ENCODE data around the gene UVRAG.
"Not testable (repeated sequence)": the region's sequence is repeated elsewhere in the genome, so short reads cannot be mapped to it uniquely, and the experiment has no call there.

Gene UVRAG

GRCh38 chr11:76049511-76049910 lies 234.5 kb downstream of the UVRAG start:
- FAIRE-seq (no peak), DNase-seq (ENCODE audit: insufficient read length, low spot score) (no peak)

GRCh38 chr11:76051937-76052336 lies 236.9 kb downstream of the UVRAG start:
- TF ChIP-seq POU2F2 (IDR thresholded peaks at IDR 0.05; ENCODE audit: low read depth, low read length) = no peak
- no peak for TF ChIP-seq TAF1 (IDR thresholded peaks at IDR 0.05; ENCODE audit: low read depth, low read length)
- TF ChIP-seq PAX5 (IDR thresholded peaks at IDR 0.05; ENCODE audit: insufficient read depth, low read length, severe bottlenecking) = no peak
- no peak for TF ChIP-seq POLR2A (IDR thresholded peaks at IDR 0.05; ENCODE audit: low read depth, low read length)
- TF ChIP-seq SPI1 (IDR thresholded peaks at IDR 0.05; ENCODE audit: low read depth, low read length) = no peak
- no peak for TF ChIP-seq POLR2AphosphoS5 (IDR thresholded peaks at IDR 0.05; ENCODE audit: low read depth, low read length)
- FAIRE-seq = peak; percentile 5
- DNase-seq (ENCODE audit: insufficient read length, low spot score) = no peak

More at GRCh38 chr11:76049511-76049910, 234.5 kb downstream of the UVRAG start:
- no peak for TF ChIP-seq POU2F2 (IDR thresholded peaks at IDR 0.05; ENCODE audit: low read depth, low read length)
- TF ChIP-seq POLR2A (IDR thresholded peaks at IDR 0.05; ENCODE audit: low read depth, low read length) = no peak

GRCh38 chr11:76054330-76054729 lies 239.3 kb downstream of the UVRAG start:
- TF ChIP-seq TAF1 (IDR thresholded peaks at IDR 0.05; ENCODE audit: low read depth, low read length) (no peak), POU2F2 (IDR thresholded peaks at IDR 0.05; ENCODE audit: low read depth, low read length) (no peak), SPI1 (IDR thresholded peaks at IDR 0.05; ENCODE audit: low read depth, low read length) (no peak), PAX5 (IDR thresholded peaks at IDR 0.05; ENCODE audit: insufficient read depth, low read length, severe bottlenecking) (no peak), POLR2A (IDR thresholded peaks at IDR 0.05; ENCODE audit: low read depth, low read length) (no peak), POLR2AphosphoS5 (IDR thresholded peaks at IDR 0.05; ENCODE audit: low read depth, low read length) (no peak)
- DNase-seq (ENCODE audit: insufficient read length, low spot score) (no peak), FAIRE-seq (no peak)

DNA sequence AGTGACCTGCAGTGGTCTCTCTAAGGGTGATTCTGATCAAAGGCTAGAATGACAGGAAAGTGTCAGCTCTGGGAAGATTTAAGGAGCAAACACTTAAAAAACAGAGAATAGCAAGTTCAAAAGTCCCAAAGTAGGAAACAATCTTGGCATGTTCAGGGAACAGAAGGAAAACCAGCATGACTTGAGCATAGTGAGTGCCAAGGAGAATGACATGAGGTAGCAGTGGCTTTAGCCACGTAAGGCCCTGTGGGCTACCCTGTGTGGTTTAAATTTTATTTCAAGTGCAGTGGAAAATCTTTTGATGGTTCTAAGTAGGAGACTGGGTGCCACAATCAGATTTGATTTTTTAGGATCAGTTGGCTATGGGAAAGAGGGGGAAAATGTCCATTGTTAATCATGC lies 241.9 kb downstream of the UVRAG start:
- FAIRE-seq = no peak
- TF ChIP-seq TAF1 (IDR thresholded peaks at IDR 0.05; ENCODE audit: low read depth, low read length) (no peak), POLR2AphosphoS5 (IDR thresholded peaks at IDR 0.05; ENCODE audit: low read depth, low read length) (no peak), PAX5 (IDR thresholded peaks at IDR 0.05; ENCODE audit: insufficient read depth, low read length, severe bottlenecking) (no peak), SPI1 (IDR thresholded peaks at IDR 0.05; ENCODE audit: low read depth, low read length) (no peak), POLR2A (IDR thresholded peaks at IDR 0.05; ENCODE audit: low read depth, low read length) (no peak), POU2F2 (IDR thresholded peaks at IDR 0.05; ENCODE audit: low read depth, low read length) (no peak)
- DNase-seq (ENCODE audit: insufficient read length, low spot score) = no peak

DNA sequence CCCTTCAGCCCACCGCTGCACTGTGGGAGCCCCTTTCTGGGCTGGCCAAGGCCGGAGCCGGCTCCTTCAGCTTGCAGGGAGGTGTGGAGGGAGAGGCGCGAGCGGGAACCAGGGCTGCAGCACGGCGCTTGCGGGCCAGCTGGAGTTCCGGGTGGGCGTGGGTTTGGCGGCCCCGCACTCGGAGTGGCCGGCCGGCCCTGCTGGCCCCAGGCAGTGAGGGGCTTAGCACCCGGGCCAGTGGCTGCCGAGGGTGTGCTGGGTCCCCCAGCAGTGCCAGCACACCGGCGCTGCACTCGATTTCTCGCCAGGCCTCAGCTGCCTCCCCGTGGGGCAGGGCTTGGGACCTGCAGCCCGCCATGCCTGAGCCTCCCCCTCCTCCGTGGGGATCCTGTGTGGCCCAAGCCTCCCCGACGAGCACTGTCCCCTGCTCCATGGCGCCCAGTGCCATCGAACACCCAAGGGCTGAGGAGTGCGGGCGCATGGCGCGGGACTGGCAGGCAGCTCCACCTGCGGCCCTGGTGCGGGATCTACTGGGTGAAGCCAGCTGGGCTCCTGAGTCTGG lies 245.5 kb downstream of the UVRAG start:
- FAIRE-seq; DNase-seq (ENCODE audit: insufficient read length, low spot score): not testable (repeated sequence)

- DNase-seq (ENCODE audit: insufficient read length, low spot score) (peak; percentile 40), FAIRE-seq (peak; percentile 52)
- TF ChIP-seq POLR2AphosphoS5 (IDR thresholded peaks at IDR 0.05; ENCODE audit: low read depth, low read length) (no peak), POU2F2 (IDR thresholded peaks at IDR 0.05; ENCODE audit: low read depth, low read length) (peak; percentile 84), TAF1 (IDR thresholded peaks at IDR 0.05; ENCODE audit: low read depth, low read length) (no peak)
These were observed 247.7 kb downstream of the UVRAG start for GRCh38 chr11:76062733-76063132.

DNA sequence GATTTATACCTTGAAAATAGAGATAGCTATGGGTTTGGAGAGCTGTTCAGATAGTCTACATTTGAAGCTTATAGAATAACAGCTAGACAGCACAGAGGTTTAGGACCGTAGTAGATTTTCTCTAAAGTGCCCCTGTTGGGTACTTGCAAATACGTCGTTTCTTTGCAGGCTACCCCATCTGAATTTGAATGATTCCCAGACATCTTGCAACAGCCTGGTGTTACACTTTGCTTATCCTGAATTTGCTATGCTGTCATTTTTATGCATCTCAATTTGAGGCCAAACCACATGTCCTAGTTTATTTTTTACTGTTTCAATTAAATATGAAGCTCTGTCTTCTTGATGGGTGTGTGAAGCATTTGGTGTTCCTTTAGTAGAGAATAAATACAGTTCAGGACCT lies 249.2 kb downstream of the UVRAG start:
- TF ChIP-seq TAF1 (IDR thresholded peaks at IDR 0.05; ENCODE audit: low read depth, low read length) (no peak), POLR2AphosphoS5 (IDR thresholded peaks at IDR 0.05; ENCODE audit: low read depth, low read length) (no peak), PAX5 (IDR thresholded peaks at IDR 0.05; ENCODE audit: insufficient read depth, low read length, severe bottlenecking) (no peak), SPI1 (IDR thresholded peaks at IDR 0.05; ENCODE audit: low read depth, low read length) (no peak), POU2F2 (IDR thresholded peaks at IDR 0.05; ENCODE audit: low read depth, low read length) (no peak), POLR2A (IDR thresholded peaks at IDR 0.05; ENCODE audit: low read depth, low read length) (no peak)
- DNase-seq (ENCODE audit: insufficient read length, low spot score) = no peak
- FAIRE-seq = no peak

GRCh38 chr11:76067099-76067498 lies 252.1 kb downstream of the UVRAG start:
- DNase-seq (ENCODE audit: insufficient read length, low spot score) (no peak), FAIRE-seq (no peak)
- TF ChIP-seq POLR2A (IDR thresholded peaks at IDR 0.05; ENCODE audit: low read depth, low read length) (no peak), PAX5 (IDR thresholded peaks at IDR 0.05; ENCODE audit: insufficient read depth, low read length, severe bottlenecking) (no peak), POLR2AphosphoS5 (IDR thresholded peaks at IDR 0.05; ENCODE audit: low read depth, low read length) (no peak), TAF1 (IDR thresholded peaks at IDR 0.05; ENCODE audit: low read depth, low read length) (no peak), POU2F2 (IDR thresholded peaks at IDR 0.05; ENCODE audit: low read depth, low read length) (no peak), SPI1 (IDR thresholded peaks at IDR 0.05; ENCODE audit: low read depth, low read length) (no peak)

GRCh38 chr11:76069001-76069400 lies 254.0 kb downstream of the UVRAG start:
- FAIRE-seq (no peak), DNase-seq (ENCODE audit: insufficient read length, low spot score) (no peak)
- no peak for TF ChIP-seq PAX5 (IDR thresholded peaks at IDR 0.05; ENCODE audit: insufficient read depth, low read length, severe bottlenecking)
- TF ChIP-seq POU2F2 (IDR thresholded peaks at IDR 0.05; ENCODE audit: low read depth, low read length) = no peak
- TF ChIP-seq SPI1 (IDR thresholded peaks at IDR 0.05; ENCODE audit: low read depth, low read length) = no peak
- no peak for TF ChIP-seq TAF1 (IDR thresholded peaks at IDR 0.05; ENCODE audit: low read depth, low read length)
- TF ChIP-seq POLR2A (IDR thresholded peaks at IDR 0.05; ENCODE audit: low read depth, low read length) = no peak
- no peak for TF ChIP-seq POLR2AphosphoS5 (IDR thresholded peaks at IDR 0.05; ENCODE audit: low read depth, low read length)

DNA sequence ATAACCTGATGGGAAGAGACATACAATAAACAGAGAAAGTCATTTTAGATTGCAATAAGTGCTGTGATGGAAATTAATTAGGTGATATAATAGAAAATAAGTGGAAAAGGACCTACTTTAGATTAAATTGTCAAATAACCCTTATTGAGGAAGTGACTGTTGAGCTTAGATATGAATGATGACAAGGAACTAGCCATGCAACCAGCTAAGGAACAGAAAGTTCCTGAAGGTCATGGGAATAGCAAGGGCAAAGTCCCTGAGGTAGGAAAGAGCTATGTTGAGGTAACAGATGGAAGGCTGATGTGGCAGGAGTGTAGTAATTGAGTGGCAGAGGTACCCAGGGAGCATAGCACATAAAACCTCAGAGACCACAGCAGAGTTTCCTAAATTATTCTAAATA lies 256.1 kb downstream of the UVRAG start:
- FAIRE-seq = no peak
- TF ChIP-seq PAX5 (IDR thresholded peaks at IDR 0.05; ENCODE audit: insufficient read depth, low read length, severe bottlenecking) (no peak), SPI1 (IDR thresholded peaks at IDR 0.05; ENCODE audit: low read depth, low read length) (no peak), POLR2AphosphoS5 (IDR thresholded peaks at IDR 0.05; ENCODE audit: low read depth, low read length) (no peak), POLR2A (IDR thresholded peaks at IDR 0.05; ENCODE audit: low read depth, low read length) (no peak), TAF1 (IDR thresholded peaks at IDR 0.05; ENCODE audit: low read depth, low read length) (no peak), POU2F2 (IDR thresholded peaks at IDR 0.05; ENCODE audit: low read depth, low read length) (no peak)
- DNase-seq (ENCODE audit: insufficient read length, low spot score) = no peak

Data from GM12891 (cell line).